SJSA1 (cell line): ENCODE data around the gene OR6S1. TPM values are rescaled to one million over a fixed set of nuclear protein-coding genes. Genes with fewer than 3 reads are reported as not detected.
A peak's percentile ranks its signal among the peaks of the same experiment; 100 is the strongest.

Experiments
- DNase-seq, 2 experiments: peaks; one replicate each; pipeline ENCODE4 v3.0.0-alpha.2; 2015 to 2020; ENCODE audit warnings: low spot score in 2 of 2, low read depth in 1 of 2
- H3K27ac ChIP-seq: fragments of 250-450 bp; sonication (Bioruptor Pico); 2 replicates; pipeline ENCODE4 v1.5.1; 2020; ENCODE audit warnings: mild to moderate bottlenecking, moderate library complexity
- H3K27me3 ChIP-seq: fragments of 250-450 bp; sonication (Bioruptor Pico); replicated peaks from 2 replicates; pipeline ENCODE4 v1.5.1; 2020; ENCODE audit warnings: mild to moderate bottlenecking, moderate library complexity
- H3K36me3 ChIP-seq: fragments of 250-450 bp; sonication (Bioruptor Pico); 2 replicates; pipeline ENCODE4 v1.5.1; 2020; ENCODE audit warnings: mild to moderate bottlenecking
- H3K4me1 ChIP-seq: fragments of 250-450 bp; sonication (Bioruptor Pico); replicated peaks from 2 replicates; pipeline ENCODE4 v1.6.1; 2021; ENCODE audit warnings: mild to moderate bottlenecking
- H3K4me3 ChIP-seq: fragments of 250-450 bp; sonication (Bioruptor Pico); 2 replicates; pipeline ENCODE4 v1.5.1; 2020; ENCODE audit warnings: mild to moderate bottlenecking
- H3K9me3 ChIP-seq: fragments of 250-450 bp; sonication (Bioruptor Pico); replicated peaks from 2 replicates; pipeline ENCODE4 v1.5.1; 2020; ENCODE audit warnings: mild to moderate bottlenecking
- total RNA-seq: library from RNA; depleted of rRNA; stranded (reverse); fragments of >200 nt; shearing (Covaris generic); gene quantifications from 2 replicates; pipeline ENCODE4 v1.2.3, GENCODE V29; 2014

The OR6S1 gene
- total RNA-seq, 1 experiment from 2014 or later, result not detected

- Histone ChIP-seq H3K36me3 (no peaks in the 10 kb centered on the region), H3K27ac (no peak overlapping the region), H3K9me3 (no peaks in the 10 kb centered on the region), H3K4me3 (no peak overlapping the region), H3K4me1 (peaks cover 11% of the 10 kb centered on the region), H3K27me3 (no peaks in the 10 kb centered on the region)
- DNase-seq, result no peak
Observed at GRCh38 chr14:20617138-20618003, 24.1 kb downstream of the OR6S1 start.

- H3K4me1 ChIP-seq, result peaks cover 11% of the 10 kb centered on the region
- H3K27me3 ChIP-seq, result no peaks in the 10 kb centered on the region
- DNase-seq, result no peak
- no peak overlapping the region for H3K4me3 ChIP-seq
- no peaks in the 10 kb centered on the region for H3K9me3 ChIP-seq
- H3K27ac ChIP-seq, result no peak overlapping the region
- H3K36me3 ChIP-seq, result no peaks in the 10 kb centered on the region
Observed at GRCh38 chr14:20615996-20616395, 25.5 kb downstream of the OR6S1 start.

GRCh38 chr14:20614038-20614840 lies 27.3 kb downstream of the OR6S1 start:
- H3K4me3 ChIP-seq, result peak overlapping the region; percentile 40
- H3K36me3 ChIP-seq, result no peaks in the 10 kb centered on the region
- DNase-seq, result no peak
- no peak overlapping the region for H3K27ac ChIP-seq
- peaks cover 15% of the 10 kb centered on the region for H3K4me1 ChIP-seq
- H3K9me3 ChIP-seq, result no peaks in the 10 kb centered on the region
- H3K27me3 ChIP-seq, result no peaks in the 10 kb centered on the region

- Histone ChIP-seq H3K4me3 (peak overlapping the region; percentile 40), H3K36me3 (no peaks in the 10 kb centered on the region), H3K27me3 (no peaks in the 10 kb centered on the region), H3K4me1 (peaks cover 15% of the 10 kb centered on the region), H3K9me3 (no peaks in the 10 kb centered on the region), H3K27ac (no peak overlapping the region)
- DNase-seq, result peak; percentile 96 to 97
Observed at GRCh38 chr14:20613094-20614037, 28.1 kb downstream of the OR6S1 start.

DNA sequence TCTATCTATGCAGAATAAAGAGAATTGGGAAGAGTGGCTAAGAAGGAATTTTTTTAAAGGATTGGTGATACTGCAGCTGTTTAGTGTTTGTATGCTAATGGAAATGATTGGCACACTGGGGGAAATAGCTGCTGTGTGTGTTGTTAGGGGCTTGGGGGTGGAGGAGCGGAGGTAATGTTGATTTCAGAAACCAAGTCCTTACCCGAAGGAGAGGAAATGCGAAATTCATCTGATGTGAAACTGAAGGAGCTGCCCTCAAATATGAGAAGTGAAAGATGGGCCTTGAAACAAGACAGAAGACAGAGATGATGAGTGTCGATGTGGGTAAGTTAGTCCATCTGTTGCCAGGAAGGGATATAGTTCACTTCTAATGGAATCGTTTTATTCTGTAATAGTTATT lies 29.1 kb downstream of the OR6S1 start:
- H3K27ac ChIP-seq, result no peak overlapping the region
- H3K36me3 ChIP-seq, result no peaks in the 10 kb centered on the region
- H3K9me3 ChIP-seq, result no peaks in the 10 kb centered on the region
- no peak for DNase-seq
- H3K4me3 ChIP-seq, result no peak overlapping the region
- H3K27me3 ChIP-seq, result no peaks in the 10 kb centered on the region
- H3K4me1 ChIP-seq, result peaks cover 15% of the 10 kb centered on the region

DNA sequence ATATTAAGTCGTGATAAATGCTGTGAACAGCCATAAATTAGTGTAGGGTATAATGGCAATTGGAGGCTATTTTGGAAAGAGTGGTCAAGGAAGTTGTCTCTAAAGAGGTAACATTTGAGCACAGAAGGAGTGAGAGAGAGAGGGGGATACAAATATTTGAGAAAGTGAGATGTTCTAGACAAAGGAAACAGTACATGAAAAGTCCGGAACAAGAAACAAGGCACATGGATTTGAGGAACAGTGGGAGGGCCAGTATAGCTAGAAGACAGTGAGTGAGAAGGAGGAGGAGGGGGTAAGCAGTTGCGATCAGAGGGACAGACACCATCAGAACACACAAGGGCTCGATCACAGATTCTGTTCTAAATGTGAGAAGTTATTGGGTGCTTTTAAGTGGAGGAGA lies 30.2 kb downstream of the OR6S1 start:
- Histone ChIP-seq H3K4me3 (no peak overlapping the region), H3K27ac (no peak overlapping the region), H3K9me3 (no peaks in the 10 kb centered on the region), H3K36me3 (no peaks in the 10 kb centered on the region), H3K4me1 (peaks cover 15% of the 10 kb centered on the region), H3K27me3 (no peaks in the 10 kb centered on the region)
- DNase-seq, result no peak

GRCh38 chr14:20610002-20610765 lies 31.3 kb downstream of the OR6S1 start:
- Histone ChIP-seq H3K4me3 (peak overlapping the region; percentile 57), H3K27ac (no peak overlapping the region), H3K27me3 (no peaks in the 10 kb centered on the region), H3K9me3 (no peaks in the 10 kb centered on the region), H3K4me1 (peaks cover 15% of the 10 kb centered on the region), H3K36me3 (no peaks in the 10 kb centered on the region)
- peak; percentile 74 to 87 for DNase-seq

- Histone ChIP-seq H3K4me3 (peak overlapping the region; percentile 57), H3K27ac (no peak overlapping the region), H3K4me1 (peaks cover 10% of the 10 kb centered on the region), H3K27me3 (no peaks in the 10 kb centered on the region), H3K36me3 (no peaks in the 10 kb centered on the region), H3K9me3 (no peaks in the 10 kb centered on the region)
- DNase-seq, result peak; percentile 66 to 94
Observed at GRCh38 chr14:20609215-20610001, 32.1 kb downstream of the OR6S1 start.

GRCh38 chr14:20608383-20609110 lies 32.9 kb downstream of the OR6S1 start:
- Histone ChIP-seq H3K4me3 (no peak overlapping the region), H3K36me3 (no peaks in the 10 kb centered on the region), H3K27ac (no peak overlapping the region), H3K9me3 (no peaks in the 10 kb centered on the region), H3K4me1 (peaks cover 10% of the 10 kb centered on the region), H3K27me3 (no peaks in the 10 kb centered on the region)
- DNase-seq, result no peak

GRCh38 chr14:20607617-20608016 lies 33.9 kb downstream of the OR6S1 start:
- Histone ChIP-seq H3K9me3 (no peaks in the 10 kb centered on the region), H3K27me3 (no peaks in the 10 kb centered on the region), H3K4me3 (no peak overlapping the region), H3K27ac (no peak overlapping the region), H3K4me1 (peaks cover 6% of the 10 kb centered on the region), H3K36me3 (no peaks in the 10 kb centered on the region)
- DNase-seq, result no peak

GRCh38 chr14:20606902-20607242 lies 34.6 kb downstream of the OR6S1 start:
- Histone ChIP-seq H3K27me3 (no peaks in the 10 kb centered on the region), H3K36me3 (no peaks in the 10 kb centered on the region), H3K9me3 (no peaks in the 10 kb centered on the region), H3K4me3 (no peak overlapping the region), H3K4me1 (peaks cover 4% of the 10 kb centered on the region), H3K27ac (no peak overlapping the region)
- DNase-seq, result no peak
